Neural progenitor cell (in vitro differentiated cells): ENCODE data around the gene MED17.

Experiments used
- EZH2 ChIP-seq: fragments of 200-600 bp; sonication (generic); IDR thresholded peaks from 2 replicates; pipeline ENCODE4 v1.6.1; 2017; ENCODE audit warnings: antibody characterized with exemption, mild to moderate bottlenecking, moderate library complexity
- TF ChIP-seq, protein P1 (sequence below): fragments of 200-600 bp; sonication (generic); IDR thresholded peaks from 2 replicates; pipeline ENCODE4 v1.5.1; 2017; ENCODE audit warnings: antibody characterized with exemption, mild to moderate bottlenecking

DNA sequence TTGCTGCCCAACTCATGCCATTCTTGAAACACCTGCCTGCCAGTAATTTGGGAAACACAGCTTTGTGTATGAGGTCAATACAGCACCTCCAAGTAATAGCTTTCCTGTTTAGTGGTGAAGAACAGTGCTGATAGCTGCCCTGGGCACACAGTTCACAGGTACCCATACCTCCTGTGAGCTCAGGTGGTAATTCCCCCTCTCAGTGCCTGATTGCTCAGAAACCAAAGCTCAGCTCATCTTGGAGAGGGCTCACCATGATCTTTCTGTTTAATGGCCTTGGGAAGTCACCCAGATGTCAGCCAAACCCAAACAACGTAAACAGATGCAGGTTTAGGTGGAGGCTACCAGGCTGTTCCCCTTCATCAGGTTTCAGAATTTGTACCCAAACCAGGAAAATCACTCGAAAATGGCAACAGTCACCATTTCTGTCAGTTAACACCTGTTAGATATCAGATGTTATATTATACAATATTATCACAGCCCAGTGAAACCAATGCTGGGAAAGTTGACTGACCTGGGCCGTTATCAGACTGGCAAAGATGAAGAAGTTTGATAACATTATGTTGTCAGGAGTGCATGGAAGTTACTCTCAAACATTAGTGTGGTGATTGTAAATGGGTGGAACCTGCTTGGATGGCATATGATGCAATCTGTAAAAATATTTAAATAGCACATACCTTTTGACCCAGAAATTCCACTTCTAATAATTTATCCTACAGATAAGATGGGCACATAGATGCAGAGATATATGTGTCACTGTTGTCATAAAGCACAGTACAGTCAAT is 47.5 kb downstream of the MED17 start:
- TF ChIP-seq, protein P1, sequence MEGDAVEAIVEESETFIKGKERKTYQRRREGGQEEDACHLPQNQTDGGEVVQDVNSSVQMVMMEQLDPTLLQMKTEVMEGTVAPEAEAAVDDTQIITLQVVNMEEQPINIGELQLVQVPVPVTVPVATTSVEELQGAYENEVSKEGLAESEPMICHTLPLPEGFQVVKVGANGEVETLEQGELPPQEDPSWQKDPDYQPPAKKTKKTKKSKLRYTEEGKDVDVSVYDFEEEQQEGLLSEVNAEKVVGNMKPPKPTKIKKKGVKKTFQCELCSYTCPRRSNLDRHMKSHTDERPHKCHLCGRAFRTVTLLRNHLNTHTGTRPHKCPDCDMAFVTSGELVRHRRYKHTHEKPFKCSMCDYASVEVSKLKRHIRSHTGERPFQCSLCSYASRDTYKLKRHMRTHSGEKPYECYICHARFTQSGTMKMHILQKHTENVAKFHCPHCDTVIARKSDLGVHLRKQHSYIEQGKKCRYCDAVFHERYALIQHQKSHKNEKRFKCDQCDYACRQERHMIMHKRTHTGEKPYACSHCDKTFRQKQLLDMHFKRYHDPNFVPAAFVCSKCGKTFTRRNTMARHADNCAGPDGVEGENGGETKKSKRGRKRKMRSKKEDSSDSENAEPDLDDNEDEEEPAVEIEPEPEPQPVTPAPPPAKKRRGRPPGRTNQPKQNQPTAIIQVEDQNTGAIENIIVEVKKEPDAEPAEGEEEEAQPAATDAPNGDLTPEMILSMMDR: no peak
- TF ChIP-seq EZH2: no peak
